Hematopoietic multipotent progenitor cell treated with erythropoietin and hydrocortisone succinate and interleukin-3 and kit ligand, for 6 days (in vitro differentiated cells): ENCODE results near the gene SLIT3.
"Not testable (repeated sequence)": the region's sequence is repeated elsewhere in the genome, so short reads cannot be mapped to it uniquely, and the experiment has no call there.

Experiments
- DNase-seq: peaks from one replicate; pipeline ENCODE4 v3.0.0-alpha.2; 2015

SLIT3 gene

DNA sequence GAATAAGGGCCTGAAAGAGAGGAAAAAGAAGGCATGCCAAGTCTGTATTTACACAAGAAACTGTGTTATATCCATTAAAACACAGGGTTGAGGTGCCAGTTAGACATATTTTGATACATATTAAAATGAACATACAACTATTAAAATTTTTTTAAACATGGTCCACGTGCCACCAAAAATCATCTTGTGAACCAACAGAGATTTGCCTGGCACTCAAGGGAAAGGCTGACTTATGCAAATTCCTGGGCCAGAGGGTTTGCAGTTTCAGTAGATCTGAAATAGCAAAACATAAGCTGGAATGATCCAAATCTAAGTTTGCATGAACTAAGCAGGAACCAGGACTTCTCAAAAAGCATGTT lies 168.7 kb downstream of the SLIT3 start:
- DNase-seq, result no peak

DNA sequence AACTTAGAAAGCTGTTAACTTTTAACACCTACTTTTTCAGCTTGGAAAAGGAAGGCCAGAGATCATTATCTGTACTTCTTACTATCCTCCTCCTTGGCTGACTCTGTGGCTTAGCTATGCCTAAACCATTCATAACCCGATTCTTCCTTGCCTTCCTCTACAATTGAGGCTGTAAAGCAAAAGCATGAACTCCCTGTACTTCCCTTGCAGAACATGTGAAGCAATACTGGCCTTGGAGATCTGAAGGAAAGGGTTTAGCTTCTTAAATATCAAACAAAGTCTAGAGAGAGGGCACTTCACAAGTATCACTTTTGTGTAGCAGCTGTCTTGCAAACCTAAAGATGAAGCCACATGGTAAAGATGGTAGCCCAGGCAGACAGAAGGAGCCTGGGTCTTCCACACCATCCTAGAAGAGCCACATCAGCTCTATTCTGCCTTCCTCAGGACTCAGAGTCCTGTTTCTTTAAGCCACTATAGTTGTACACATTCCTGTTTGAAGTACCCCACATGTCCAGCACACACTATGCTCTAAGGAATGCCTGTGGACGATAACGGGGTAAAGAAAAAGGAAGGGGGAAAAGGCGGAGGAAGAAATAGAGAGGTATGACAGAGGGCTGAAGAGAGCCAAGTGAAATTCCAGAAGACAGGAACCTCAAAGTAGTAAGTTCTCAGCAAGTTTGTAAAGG lies 169.2 kb downstream of the SLIT3 start:
- no peak for DNase-seq

DNA sequence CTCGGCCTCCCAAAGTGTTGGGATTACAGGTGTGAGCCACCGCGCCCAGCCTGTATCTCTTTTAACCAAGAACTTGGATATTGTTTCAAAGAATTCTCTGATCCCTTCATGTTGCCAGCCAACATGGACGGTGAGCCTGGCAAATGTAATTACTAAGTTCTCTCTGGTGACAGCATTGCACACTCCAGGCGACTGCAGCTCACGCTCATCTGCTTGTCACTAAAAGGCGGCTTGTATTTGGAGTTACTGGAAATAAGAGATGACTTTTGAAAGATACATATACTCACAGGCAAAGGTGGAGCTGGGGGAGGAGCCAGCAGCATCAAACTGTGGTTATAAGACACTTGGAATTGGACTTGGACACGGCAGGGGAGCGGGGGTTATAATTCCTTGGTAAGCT lies 172.3 kb downstream of the SLIT3 start:
- no peak for DNase-seq

- DNase-seq, result no peak
Measured at GRCh38 chr5:169127431-169127830, 173.5 kb downstream of the SLIT3 start.

- DNase-seq, result no peak
Measured at GRCh38 chr5:169126481-169127021, 174.4 kb downstream of the SLIT3 start.

DNA sequence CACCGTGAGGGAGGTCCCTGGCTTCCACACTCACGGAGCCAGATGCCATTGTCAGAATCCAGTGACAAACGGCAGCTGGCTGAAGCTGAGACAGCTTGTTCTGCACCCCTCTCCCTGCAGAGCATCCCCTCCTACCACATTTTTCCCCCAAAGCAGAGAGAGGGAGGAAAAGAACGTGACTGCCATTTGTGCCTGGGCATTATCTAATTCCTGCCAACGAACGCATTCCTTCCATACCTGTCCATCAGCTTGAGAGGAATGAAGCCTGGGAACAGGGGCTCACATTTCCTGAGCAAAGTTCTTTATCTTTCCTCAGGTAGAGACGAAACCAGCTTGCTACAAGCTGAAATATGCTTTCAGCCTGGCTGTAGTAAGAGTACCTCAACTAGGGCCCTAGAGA lies 175.4 kb downstream of the SLIT3 start:
- DNase-seq, result no peak

GRCh38 chr5:169122951-169123350 lies 178.0 kb downstream of the SLIT3 start:
- no peak for DNase-seq

DNA sequence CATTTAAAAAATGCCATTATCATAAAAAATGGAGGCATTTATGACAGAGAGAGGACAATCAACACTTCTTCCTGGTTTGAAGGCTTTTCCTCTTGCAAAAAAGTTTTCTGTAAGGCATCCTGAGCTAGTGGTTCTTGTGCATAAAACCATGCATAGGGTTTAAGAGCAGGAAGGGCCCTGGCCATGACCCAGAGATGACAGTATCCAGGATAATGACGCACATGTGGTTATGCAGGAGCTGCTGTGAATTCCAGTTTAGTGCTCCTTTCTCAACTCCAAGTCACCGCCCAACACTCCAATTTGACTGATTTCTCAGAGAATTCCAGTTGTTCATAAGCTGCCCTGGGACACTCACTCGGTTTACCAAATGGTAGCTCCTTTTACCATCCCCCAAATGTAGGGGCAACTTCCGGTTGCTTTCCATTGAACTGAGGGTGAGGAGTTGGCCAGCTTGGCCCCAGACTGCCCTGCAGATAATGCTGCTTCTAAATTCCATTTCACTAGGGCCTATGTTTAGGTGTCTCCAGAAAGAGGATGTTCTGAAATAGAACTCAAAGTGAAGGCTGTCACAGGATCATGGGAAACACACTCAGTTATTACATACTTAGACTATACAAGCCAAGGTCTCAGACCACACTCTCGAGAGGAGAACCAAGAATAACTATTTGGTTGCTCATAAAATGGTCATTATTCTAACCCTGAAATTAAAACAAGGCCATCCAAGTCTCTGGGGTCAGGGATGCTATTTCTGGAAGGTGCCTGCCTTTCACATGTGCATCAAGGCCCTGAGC lies 179.1 kb downstream of the SLIT3 start:
- no peak for DNase-seq

GRCh38 chr5:169119288-169120048 lies 181.5 kb downstream of the SLIT3 start:
- DNase-seq, result no peak

DNA sequence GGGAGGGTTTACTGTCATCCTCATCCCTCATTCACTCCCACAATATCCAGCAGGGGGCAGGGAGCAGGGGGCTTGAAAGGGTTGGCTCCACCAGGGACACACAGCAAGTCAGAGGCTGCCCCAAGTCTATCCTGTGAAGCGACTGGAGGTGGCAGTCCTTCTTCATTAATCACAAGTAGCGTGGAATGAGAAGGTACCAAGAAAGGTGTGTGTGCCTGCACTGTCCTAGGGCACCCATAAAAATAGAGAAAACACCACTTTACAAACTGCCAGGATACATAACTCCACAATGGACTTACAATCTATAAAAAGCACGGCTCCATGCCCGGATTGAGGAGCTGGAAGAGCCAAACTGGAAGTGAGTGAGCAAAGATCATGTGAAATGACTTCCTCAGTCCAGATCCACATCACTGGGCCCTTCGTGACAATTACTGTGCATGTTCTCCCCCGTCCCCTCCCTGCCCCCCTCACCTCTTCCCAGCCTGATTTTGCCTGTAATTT lies 183.9 kb downstream of the SLIT3 start:
- DNase-seq, result no peak

GRCh38 chr5:169115461-169116124 lies 185.3 kb downstream of the SLIT3 start:
- DNase-seq, result no peak

- DNase-seq, result no peak
Measured at GRCh38 chr5:169114466-169115065, 186.4 kb downstream of the SLIT3 start.

DNA sequence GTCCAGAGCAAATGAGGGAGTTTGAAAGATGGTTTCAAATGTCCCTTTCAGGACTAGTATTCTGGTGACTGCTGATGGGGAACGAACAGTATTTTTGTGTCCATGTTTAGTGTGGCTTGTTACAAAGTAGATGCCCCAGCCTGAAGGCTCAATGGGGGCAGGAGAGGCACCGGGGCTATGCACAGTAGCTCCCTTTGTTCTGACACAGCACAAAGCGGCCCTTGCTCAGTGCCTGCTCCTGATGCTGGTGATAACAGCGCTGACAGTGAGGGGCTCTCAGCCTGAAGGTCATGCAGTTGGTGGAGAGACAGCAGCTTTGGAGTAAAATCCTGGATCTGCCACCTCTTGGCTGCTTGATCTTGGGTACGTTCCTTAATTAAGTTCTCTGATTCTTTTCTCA lies 188.9 kb downstream of the SLIT3 start:
- DNase-seq, result no peak

GRCh38 chr5:169106911-169107706 lies 193.8 kb downstream of the SLIT3 start:
- DNase-seq, result no peak

DNA sequence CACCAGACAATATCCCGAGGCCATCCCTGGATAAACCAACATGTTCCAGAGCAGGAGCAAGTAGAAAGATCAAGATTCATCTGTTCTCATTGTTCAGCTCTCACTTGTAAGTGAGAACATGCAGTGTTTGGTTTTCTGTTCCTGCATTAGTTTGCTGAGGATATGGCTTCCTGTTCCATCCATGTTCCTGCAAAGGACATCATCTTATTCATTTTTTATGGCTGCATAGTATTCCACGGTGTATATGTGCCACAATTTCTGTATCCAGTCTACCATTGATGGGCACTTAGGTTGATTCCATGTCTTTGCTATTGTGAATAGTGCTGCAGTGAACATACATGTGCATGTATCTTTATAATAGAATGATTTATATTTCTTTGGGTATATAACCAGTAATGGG lies 195.4 kb downstream of the SLIT3 start:
- DNase-seq, result not testable (repeated sequence)

- no peak for DNase-seq
Measured at GRCh38 chr5:169104937-169105494, 195.9 kb downstream of the SLIT3 start.

GRCh38 chr5:169103586-169104181 lies 197.3 kb downstream of the SLIT3 start:
- no peak for DNase-seq

DNA sequence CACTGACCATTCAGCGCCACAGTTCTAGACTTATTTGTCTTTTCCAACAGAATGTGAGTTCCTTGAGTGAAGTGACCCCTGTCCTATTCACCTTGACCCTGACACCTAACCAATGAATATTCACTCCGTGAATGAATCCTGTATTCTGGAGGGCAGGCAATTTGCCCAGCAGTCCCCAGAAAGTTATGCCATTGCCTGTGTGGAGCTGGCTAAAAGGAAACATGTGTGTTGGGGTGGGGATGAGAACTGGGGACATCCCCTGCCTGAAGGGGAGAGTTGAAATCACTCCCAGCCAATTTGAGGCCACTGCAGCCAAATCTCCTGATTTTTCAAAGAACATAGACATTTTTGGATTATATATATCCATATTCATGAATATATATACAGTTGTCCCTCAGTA lies 199.0 kb downstream of the SLIT3 start:
- DNase-seq, result no peak

GRCh38 chr5:169100735-169101075 lies 200.2 kb downstream of the SLIT3 start:
- no peak for DNase-seq

- DNase-seq, result no peak
Measured at GRCh38 chr5:169099801-169100734, 200.9 kb downstream of the SLIT3 start.
